ENCODE measurements around the gene ISG15.
"Not testable (repeated sequence)": the region's sequence is repeated elsewhere in the genome, so short reads cannot be mapped to it uniquely, and the experiment has no call there.

Gene ISG15

DNA sequence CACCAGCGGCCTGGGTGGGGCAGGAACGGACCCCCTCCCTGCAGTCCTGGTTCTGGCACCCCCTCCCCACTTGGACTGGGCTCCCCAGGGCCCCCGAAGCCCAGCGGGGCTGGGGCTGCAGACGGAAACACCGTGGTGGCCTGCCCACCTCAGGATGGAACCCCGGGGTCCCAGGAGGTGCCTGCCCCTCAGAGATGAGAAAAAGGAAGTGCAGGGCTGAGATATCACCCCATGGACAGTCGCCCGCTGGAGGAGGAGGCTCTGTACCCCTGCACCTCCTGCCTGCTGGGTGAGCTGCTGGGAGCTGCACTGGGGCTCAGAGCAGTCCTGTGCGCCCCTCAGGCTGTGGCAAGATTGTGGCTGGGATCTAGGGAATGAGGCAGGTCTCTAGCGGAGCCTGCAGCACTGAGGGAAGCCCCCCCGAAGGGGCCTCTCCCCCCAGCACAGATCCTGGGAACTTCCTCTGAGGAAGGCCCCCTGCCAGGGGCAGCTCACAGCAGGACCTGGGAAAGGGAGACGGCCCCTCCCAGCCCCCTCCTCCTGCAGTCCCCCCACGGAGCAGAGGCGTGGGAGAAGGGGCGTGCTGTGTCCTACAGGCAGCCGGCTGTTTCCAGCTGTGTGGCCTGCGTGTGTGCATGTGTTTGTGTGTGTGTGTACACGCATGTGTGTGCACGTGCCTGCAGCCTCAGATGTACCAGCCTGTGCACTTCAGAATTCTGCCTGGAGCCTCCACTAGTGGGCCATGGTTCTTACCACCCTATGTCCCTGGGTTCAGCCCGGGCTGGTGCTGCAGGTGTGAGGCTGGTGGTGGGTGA is 13.5 kb downstream of the ISG15 start:
- Histone ChIP-seq H3K4me1 (ENCODE audit: insufficient read depth, poor library complexity, severe bottlenecking) (peaks cover 29% of the 10 kb centered on the region), H3K9me3 (ENCODE audit: severe bottlenecking) (no peaks in the 10 kb centered on the region), H3K4me3 (ENCODE audit: severe bottlenecking) (no peak overlapping the region), H3K27ac (ENCODE audit: poor library complexity, severe bottlenecking) (peak overlapping the region; percentile 96), H3K36me3 (ENCODE audit: low read depth) (peaks cover 55% of the 10 kb centered on the region), H3K27me3 (ENCODE audit: insufficient read depth, poor library complexity, severe bottlenecking) (no peaks in the 10 kb centered on the region)
- no peak for ATAC-seq (ENCODE audit: low read depth)
- no peak for DNase-seq (ENCODE audit: low spot score)
- TF ChIP-seq, protein P1, sequence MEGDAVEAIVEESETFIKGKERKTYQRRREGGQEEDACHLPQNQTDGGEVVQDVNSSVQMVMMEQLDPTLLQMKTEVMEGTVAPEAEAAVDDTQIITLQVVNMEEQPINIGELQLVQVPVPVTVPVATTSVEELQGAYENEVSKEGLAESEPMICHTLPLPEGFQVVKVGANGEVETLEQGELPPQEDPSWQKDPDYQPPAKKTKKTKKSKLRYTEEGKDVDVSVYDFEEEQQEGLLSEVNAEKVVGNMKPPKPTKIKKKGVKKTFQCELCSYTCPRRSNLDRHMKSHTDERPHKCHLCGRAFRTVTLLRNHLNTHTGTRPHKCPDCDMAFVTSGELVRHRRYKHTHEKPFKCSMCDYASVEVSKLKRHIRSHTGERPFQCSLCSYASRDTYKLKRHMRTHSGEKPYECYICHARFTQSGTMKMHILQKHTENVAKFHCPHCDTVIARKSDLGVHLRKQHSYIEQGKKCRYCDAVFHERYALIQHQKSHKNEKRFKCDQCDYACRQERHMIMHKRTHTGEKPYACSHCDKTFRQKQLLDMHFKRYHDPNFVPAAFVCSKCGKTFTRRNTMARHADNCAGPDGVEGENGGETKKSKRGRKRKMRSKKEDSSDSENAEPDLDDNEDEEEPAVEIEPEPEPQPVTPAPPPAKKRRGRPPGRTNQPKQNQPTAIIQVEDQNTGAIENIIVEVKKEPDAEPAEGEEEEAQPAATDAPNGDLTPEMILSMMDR (IDR thresholded peaks at IDR 0.05; ENCODE audit: poor library complexity, severe bottlenecking): no peak

DNA sequence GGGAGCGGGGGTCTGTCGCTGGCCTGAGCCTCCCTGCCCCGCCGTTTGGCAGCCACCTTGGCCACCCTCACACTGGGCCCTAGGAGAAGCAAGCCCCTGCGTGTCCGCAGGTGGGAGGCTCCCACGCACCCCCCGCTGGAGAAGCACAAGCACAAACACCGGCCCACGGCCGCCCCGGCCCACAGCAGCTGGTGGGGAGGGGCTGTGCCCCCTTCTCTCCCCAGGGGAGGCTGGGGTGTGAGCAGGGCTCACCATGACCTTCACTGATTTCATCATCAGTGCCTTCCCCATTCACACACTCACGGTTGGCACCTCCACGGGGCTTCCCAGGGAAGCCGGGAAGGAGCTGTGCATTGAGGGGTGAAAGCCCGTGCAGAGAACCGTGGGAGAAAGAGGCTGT is 14.5 kb downstream of the ISG15 start:
- ATAC-seq (ENCODE audit: low read depth) (no peak), DNase-seq (ENCODE audit: low spot score) (no peak)
- H3K4me1 ChIP-seq (ENCODE audit: insufficient read depth, poor library complexity, severe bottlenecking): peaks cover 22% of the 10 kb centered on the region
- no peaks in the 10 kb centered on the region for H3K9me3 ChIP-seq (ENCODE audit: severe bottlenecking)
- H3K27me3 ChIP-seq (ENCODE audit: insufficient read depth, poor library complexity, severe bottlenecking): no peaks in the 10 kb centered on the region
- TF ChIP-seq, protein P1 (IDR thresholded peaks at IDR 0.05; ENCODE audit: poor library complexity, severe bottlenecking): no peak
- H3K27ac ChIP-seq (ENCODE audit: poor library complexity, severe bottlenecking): no peak overlapping the region
- peaks cover 46% of the 10 kb centered on the region for H3K36me3 ChIP-seq (ENCODE audit: low read depth)
- no peak overlapping the region for H3K4me3 ChIP-seq (ENCODE audit: severe bottlenecking)

DNA sequence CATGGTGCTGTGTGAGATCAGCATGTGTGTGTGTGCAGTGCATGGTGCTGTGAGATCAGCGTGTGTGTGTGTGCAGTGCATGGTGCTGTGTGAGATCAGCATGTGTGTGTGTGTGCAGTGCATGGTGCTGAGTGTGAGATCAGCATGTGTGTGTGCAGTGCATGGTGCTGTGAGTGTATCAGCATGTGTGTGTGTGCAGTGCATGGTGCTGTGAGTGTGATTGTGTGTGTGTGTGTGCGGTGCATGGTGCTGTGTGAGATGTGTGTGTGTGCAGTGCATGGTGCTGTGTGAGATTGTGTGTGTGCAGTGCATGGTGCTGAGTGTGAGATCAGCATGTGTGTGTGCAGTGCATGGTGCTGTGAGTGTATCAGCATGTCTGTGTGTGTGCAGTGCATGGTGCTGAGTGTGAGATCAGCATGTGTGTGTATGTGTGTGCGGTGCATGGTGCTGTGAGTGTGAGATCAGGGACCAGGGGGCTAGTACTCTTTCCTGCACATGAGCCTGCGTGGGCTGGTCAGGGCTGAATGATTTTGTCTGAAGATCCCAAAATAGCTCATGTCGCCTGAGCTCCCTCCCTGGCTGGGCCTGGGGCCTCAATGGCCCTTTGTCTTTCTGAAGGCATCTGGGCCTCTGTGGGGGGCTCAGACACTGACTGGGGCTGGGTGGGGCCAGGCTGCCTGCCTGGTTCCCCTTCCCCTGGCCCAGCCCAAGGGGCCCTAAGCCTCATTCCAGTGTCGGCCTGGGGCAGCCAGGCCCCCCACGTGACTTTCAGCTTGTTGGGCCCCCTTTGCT is 17.8 kb downstream of the ISG15 start:
- ATAC-seq (ENCODE audit: low read depth); H3K27me3 ChIP-seq (ENCODE audit: insufficient read depth, poor library complexity, severe bottlenecking); H3K4me3 ChIP-seq (ENCODE audit: severe bottlenecking); DNase-seq (ENCODE audit: low spot score); H3K9me3 ChIP-seq (ENCODE audit: severe bottlenecking); H3K4me1 ChIP-seq (ENCODE audit: insufficient read depth, poor library complexity, severe bottlenecking); H3K27ac ChIP-seq (ENCODE audit: poor library complexity, severe bottlenecking): not testable (repeated sequence)
- peaks cover 36% of the 10 kb centered on the region for H3K36me3 ChIP-seq (ENCODE audit: low read depth)

DNA sequence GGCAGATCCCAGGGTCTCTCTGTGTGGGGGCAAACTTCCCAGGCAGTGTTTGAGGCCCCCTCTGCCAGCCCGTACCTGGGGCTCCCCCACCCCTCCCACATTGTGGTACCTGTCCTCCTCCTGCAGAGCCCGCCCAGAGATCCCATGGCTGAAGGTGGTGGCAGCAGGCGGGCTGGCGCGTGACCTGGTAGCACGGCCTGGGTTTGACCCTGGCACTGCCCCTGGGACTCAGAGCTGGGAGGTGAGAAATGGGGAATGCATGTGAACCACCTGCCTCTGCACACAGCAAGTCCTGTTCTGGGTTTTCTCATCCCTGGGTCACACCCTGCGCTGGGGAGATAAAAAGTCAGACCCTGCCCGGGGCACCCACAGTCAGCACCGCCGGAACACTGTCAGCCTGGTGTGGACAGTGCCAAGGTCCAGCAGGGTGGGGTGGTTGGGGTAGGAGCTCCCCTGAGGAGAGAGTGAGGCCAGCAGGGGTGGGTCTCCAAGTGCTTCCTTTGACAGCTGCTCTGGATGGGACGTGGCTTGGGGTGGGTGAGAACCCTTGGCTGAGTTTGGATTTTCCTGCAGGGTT is 18.4 kb downstream of the ISG15 start:
- H3K27me3 ChIP-seq (ENCODE audit: insufficient read depth, poor library complexity, severe bottlenecking): no peaks in the 10 kb centered on the region
- H3K4me1 ChIP-seq (ENCODE audit: insufficient read depth, poor library complexity, severe bottlenecking): no peaks in the 10 kb centered on the region
- DNase-seq (ENCODE audit: low spot score) (no peak), ATAC-seq (ENCODE audit: low read depth) (no peak; the same call in 2 of the 3 replicates)
- no peak overlapping the region for H3K27ac ChIP-seq (ENCODE audit: poor library complexity, severe bottlenecking)
- H3K9me3 ChIP-seq (ENCODE audit: severe bottlenecking): no peaks in the 10 kb centered on the region
- no peak overlapping the region for H3K4me3 ChIP-seq (ENCODE audit: severe bottlenecking)
- H3K36me3 ChIP-seq (ENCODE audit: low read depth): peaks cover 34% of the 10 kb centered on the region
- TF ChIP-seq, protein P1 (IDR thresholded peaks at IDR 0.05; ENCODE audit: poor library complexity, severe bottlenecking): no peak

DNA sequence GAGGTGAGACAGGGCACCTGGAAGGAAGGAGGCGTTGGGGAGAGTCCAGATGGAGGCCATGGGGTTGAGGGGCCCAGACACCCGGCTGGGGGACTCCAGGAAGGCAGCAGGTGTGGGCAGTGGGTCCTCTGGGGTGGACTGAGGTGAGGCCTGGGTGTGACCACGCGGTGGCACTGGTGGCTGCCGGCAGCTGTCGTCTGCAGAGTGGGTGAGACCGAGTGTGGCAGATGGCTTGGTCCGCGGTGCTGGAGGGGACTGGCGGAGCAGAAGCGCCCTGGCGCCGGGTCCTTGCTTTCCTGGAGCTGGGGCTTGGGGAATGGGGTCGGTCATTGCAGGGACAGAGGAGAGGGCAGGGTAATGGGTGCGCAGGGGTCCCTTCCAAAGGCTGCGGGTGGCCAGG is 19.1 kb downstream of the ISG15 start:
- TF ChIP-seq, protein P1 (IDR thresholded peaks at IDR 0.05; ENCODE audit: poor library complexity, severe bottlenecking): no peak

More for the DNA sequence above, 19.1 kb downstream of the ISG15 start:
- peaks cover 31% of the 10 kb centered on the region for H3K36me3 ChIP-seq (ENCODE audit: low read depth)
- no peak for DNase-seq (ENCODE audit: low spot score)
- H3K27ac ChIP-seq (ENCODE audit: poor library complexity, severe bottlenecking): no peak overlapping the region
- H3K4me1 ChIP-seq (ENCODE audit: insufficient read depth, poor library complexity, severe bottlenecking): no peaks in the 10 kb centered on the region
- H3K9me3 ChIP-seq (ENCODE audit: severe bottlenecking): no peaks in the 10 kb centered on the region
- peak; percentile 5; the same call in 1 of the 3 replicates for ATAC-seq (ENCODE audit: low read depth)
- H3K27me3 ChIP-seq (ENCODE audit: insufficient read depth, poor library complexity, severe bottlenecking): no peaks in the 10 kb centered on the region
- no peak overlapping the region for H3K4me3 ChIP-seq (ENCODE audit: severe bottlenecking)

Data from RWPE2 (cell line).